ENCODE measurements around the gene PRKCD.

DNA sequence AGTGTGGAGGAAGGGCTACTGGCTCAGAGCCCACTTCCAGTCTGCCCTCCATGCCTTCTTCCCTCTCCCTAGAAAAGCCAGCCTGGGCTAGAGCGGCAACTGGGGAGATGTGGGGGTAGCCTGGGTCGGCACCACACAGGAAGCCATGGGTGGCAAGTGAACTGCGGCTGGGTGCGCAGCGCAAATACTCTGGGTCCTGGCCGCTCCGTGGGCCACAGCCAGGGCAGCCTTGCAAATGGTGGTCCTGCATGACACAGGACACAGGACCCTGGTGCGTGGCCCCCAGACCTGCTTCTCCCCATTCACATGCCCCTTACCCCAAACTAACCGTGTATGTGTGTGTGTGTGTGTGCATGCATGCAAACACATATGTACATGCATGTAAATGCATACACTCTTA lies 25.7 kb downstream of the PRKCD start:
- TF ChIP-seq CTCF (conservative IDR thresholded peaks at IDR 0.05; ENCODE audit: low read length) (no peak), EZH2phosphoT487 (IDR thresholded peaks at IDR 0.05; ENCODE audit: borderline replicate concordance, low read depth, low read length) (no peak)
